ENCODE measurements around the gene GJB2.

GJB2 gene

DNA sequence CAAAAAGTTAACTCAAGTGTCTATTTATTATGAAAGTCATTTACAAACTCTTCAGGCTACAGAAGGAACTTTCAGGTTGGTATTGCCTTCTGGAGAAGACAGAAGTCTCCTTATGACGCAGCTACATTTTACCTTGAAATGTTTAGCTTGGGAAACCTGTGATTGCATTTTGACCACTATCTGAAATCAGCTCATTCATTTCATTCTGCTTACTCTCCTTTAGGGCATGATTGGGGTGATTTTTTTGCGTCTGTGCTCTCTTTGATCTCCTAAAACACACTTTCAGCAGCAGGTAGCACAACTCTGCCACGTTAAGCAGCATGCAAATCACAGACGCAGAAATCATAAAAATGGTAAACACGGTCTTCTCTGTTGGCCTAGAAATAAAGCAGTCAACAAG is 29.8 kb upstream of the GJB2 start:
- peaks cover 20 to 59% of the 10 kb centered on the region in 2 experiments for H3K27me3 ChIP-seq (ENCODE audit: control insufficient read depth in 1 of 2, insufficient read depth in 1 of 2, low read length in 2 of 2)
- no peak overlapping the region for H2BK12ac ChIP-seq (ENCODE audit: low read length in 2 of 2)
- H3K36me3 ChIP-seq (ENCODE audit: control insufficient read depth in 1 of 2, insufficient read depth in 2 of 2, low read depth in 1 of 2, low read length in 2 of 2) = no peaks in the 10 kb centered on the region
- no peak overlapping the region for H3K4me3 ChIP-seq (ENCODE audit: insufficient read depth in 1 of 2, low read depth in 1 of 2, low read length in 2 of 2)
- H3K4me2 ChIP-seq (ENCODE audit: low read length, poor library complexity, severe bottlenecking) = no peak overlapping the region
- WGBS = 78% methylated on average over 4 of the region's 5 CpGs
- no peak overlapping the region for H2AFZ ChIP-seq (ENCODE audit: low read depth, low read length)
- DNase-seq = no peak
- no peak overlapping the region for H3K23ac ChIP-seq (ENCODE audit: low read length in 2 of 2)
- no peak overlapping the region for H3K4ac ChIP-seq (ENCODE audit: low read depth in 1 of 2, low read length in 2 of 2)
- no peak overlapping the region for H3K9ac ChIP-seq (ENCODE audit: low read length)
- H3K27ac ChIP-seq (ENCODE audit: low read length, poor library complexity, severe bottlenecking) = no peak overlapping the region
- no peak overlapping the region for H2BK5ac ChIP-seq (ENCODE audit: low read depth, low read length, poor library complexity, severe bottlenecking)
- no peak overlapping the region for H3K18ac ChIP-seq (ENCODE audit: low read depth in 1 of 2, low read length in 2 of 2)
- no peak overlapping the region for H2AK5ac ChIP-seq (ENCODE audit: low read length, severe bottlenecking)
- H2BK15ac ChIP-seq (ENCODE audit: low read depth, poor library complexity, severe bottlenecking) = no peak overlapping the region
- no peaks in the 10 kb centered on the region for H3K79me1 ChIP-seq (replicated peaks; ENCODE audit: low read length, poor library complexity, severe bottlenecking)
- H3K14ac ChIP-seq (ENCODE audit: low read length in 2 of 2) = no peak overlapping the region
- H3K9me3 ChIP-seq (ENCODE audit: control insufficient read depth, low read length) = no peaks in the 10 kb centered on the region
- H4K8ac ChIP-seq (ENCODE audit: low read length) = no peak overlapping the region
- no peak overlapping the region for H4K91ac ChIP-seq (ENCODE audit: low read length)
- H2BK120ac ChIP-seq (ENCODE audit: low read depth, low read length) = no peak overlapping the region
- no peaks in the 10 kb centered on the region for H3K4me1 ChIP-seq (ENCODE audit: control insufficient read depth, insufficient read depth, low read depth, low read length)

DNA sequence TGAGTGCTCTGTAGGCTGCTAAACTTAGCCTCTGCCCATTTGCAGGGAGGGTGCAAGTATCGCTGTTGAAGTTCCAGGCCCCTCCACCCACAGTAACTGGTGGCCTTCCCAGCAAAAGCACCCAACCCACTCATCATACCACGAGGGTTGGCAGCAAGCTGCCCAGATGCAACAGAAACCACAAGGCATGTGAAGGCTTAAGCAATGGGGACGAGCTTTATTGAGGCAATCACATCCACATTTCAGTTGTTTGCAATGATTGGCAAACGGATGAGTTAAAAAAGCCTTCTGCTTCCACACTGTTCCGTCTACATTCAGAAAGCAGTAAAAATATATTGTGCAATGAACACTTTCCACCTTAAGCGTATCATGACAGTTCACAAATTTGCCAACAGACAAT is 29.0 kb upstream of the GJB2 start:
- Histone ChIP-seq H3K4me3 (ENCODE audit: insufficient read depth in 1 of 2, low read depth in 1 of 2, low read length in 2 of 2) (no peak overlapping the region), H3K9me3 (ENCODE audit: control insufficient read depth, low read length) (no peaks in the 10 kb centered on the region), H3K27me3 (ENCODE audit: control insufficient read depth in 1 of 2, insufficient read depth in 1 of 2, low read length in 2 of 2) (peaks cover 19 to 53% of the 10 kb centered on the region in 2 experiments), H3K9ac (ENCODE audit: low read length) (no peak overlapping the region), H3K4me2 (ENCODE audit: low read length, poor library complexity, severe bottlenecking) (no peak overlapping the region), H2BK120ac (ENCODE audit: low read depth, low read length) (no peak overlapping the region), H2BK15ac (ENCODE audit: low read depth, poor library complexity, severe bottlenecking) (no peak overlapping the region), H3K4me1 (ENCODE audit: control insufficient read depth, insufficient read depth, low read depth, low read length) (no peaks in the 10 kb centered on the region), H3K14ac (ENCODE audit: low read length in 2 of 2) (no peak overlapping the region), H3K27ac (ENCODE audit: low read length, poor library complexity, severe bottlenecking) (no peak overlapping the region), H2BK5ac (ENCODE audit: low read depth, low read length, poor library complexity, severe bottlenecking) (no peak overlapping the region), H3K4ac (ENCODE audit: low read depth in 1 of 2, low read length in 2 of 2) (no peak overlapping the region), H3K79me1 (replicated peaks; ENCODE audit: low read length, poor library complexity, severe bottlenecking) (no peaks in the 10 kb centered on the region), H3K23ac (ENCODE audit: low read length in 2 of 2) (no peak overlapping the region), H2BK12ac (ENCODE audit: low read length in 2 of 2) (no peak overlapping the region), H3K36me3 (ENCODE audit: control insufficient read depth in 1 of 2, insufficient read depth in 2 of 2, low read depth in 1 of 2, low read length in 2 of 2) (no peaks in the 10 kb centered on the region), H2AK5ac (ENCODE audit: low read length, severe bottlenecking) (no peak overlapping the region), H2AFZ (ENCODE audit: low read depth, low read length) (no peak overlapping the region), H3K18ac (ENCODE audit: low read depth in 1 of 2, low read length in 2 of 2) (no peak overlapping the region), H4K8ac (ENCODE audit: low read length) (no peak overlapping the region), H4K91ac (ENCODE audit: low read length) (no peak overlapping the region)
- WGBS = 84% methylated on average over 6 of the region's 6 CpGs
- no peak for DNase-seq

DNA sequence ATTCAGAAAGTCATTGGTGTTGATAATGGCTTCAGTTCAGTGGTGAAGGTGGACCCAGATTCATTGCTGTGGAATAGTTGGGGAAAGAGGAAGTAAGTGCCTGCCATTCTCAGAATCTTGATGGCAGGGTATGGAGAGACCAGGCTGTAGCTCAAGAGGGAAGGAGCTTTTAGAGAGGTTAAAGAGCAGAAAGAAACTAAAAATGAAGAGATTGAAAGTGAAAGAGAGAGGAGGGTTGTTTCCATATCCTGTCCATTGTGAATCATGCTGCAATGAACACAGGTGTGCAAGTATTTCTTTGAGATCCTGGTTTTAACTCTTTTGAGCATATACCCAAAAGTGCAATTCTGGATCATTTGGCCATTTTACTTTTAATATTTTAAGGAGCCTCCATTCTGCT is 26.8 kb upstream of the GJB2 start:
- no peak overlapping the region for H3K14ac ChIP-seq (ENCODE audit: low read length in 2 of 2)
- no peaks in the 10 kb centered on the region for H3K36me3 ChIP-seq (ENCODE audit: control insufficient read depth in 1 of 2, insufficient read depth in 2 of 2, low read depth in 1 of 2, low read length in 2 of 2)
- no peak overlapping the region for H3K4ac ChIP-seq (ENCODE audit: low read depth in 1 of 2, low read length in 2 of 2)
- no peak overlapping the region for H4K8ac ChIP-seq (ENCODE audit: low read length)
- no peak overlapping the region for H2BK12ac ChIP-seq (ENCODE audit: low read length in 2 of 2)
- H3K4me2 ChIP-seq (ENCODE audit: low read length, poor library complexity, severe bottlenecking) = no peak overlapping the region
- no peak overlapping the region for H3K18ac ChIP-seq (ENCODE audit: low read depth in 1 of 2, low read length in 2 of 2)
- no peak for DNase-seq
- no peak overlapping the region for H4K91ac ChIP-seq (ENCODE audit: low read length)
- H3K4me3 ChIP-seq (ENCODE audit: insufficient read depth in 1 of 2, low read depth in 1 of 2, low read length in 2 of 2) = no peak overlapping the region
- no peak overlapping the region for H3K27ac ChIP-seq (ENCODE audit: low read length, poor library complexity, severe bottlenecking)
- H2BK15ac ChIP-seq (ENCODE audit: low read depth, poor library complexity, severe bottlenecking) = no peak overlapping the region
- no peaks in the 10 kb centered on the region for H3K4me1 ChIP-seq (ENCODE audit: control insufficient read depth, insufficient read depth, low read depth, low read length)
- no peak overlapping the region for H2AK5ac ChIP-seq (ENCODE audit: low read length, severe bottlenecking)
- H3K9ac ChIP-seq (ENCODE audit: low read length) = no peak overlapping the region
- H3K79me1 ChIP-seq (replicated peaks; ENCODE audit: low read length, poor library complexity, severe bottlenecking) = no peaks in the 10 kb centered on the region
- H3K23ac ChIP-seq (ENCODE audit: low read length in 2 of 2) = no peak overlapping the region
- H2BK120ac ChIP-seq (ENCODE audit: low read depth, low read length) = no peak overlapping the region
- H2BK5ac ChIP-seq (ENCODE audit: low read depth, low read length, poor library complexity, severe bottlenecking) = no peak overlapping the region
- H3K27me3 ChIP-seq (ENCODE audit: control insufficient read depth in 1 of 2, insufficient read depth in 1 of 2, low read length in 2 of 2) = peaks cover 11 to 53% of the 10 kb centered on the region in 2 experiments
- no peaks in the 10 kb centered on the region for H3K9me3 ChIP-seq (ENCODE audit: control insufficient read depth, low read length)
- H2AFZ ChIP-seq (ENCODE audit: low read depth, low read length) = no peak overlapping the region

GRCh38 chr13:20217168-20217567 is 24.4 kb upstream of the GJB2 start:
- no peak overlapping the region for H2AK5ac ChIP-seq (ENCODE audit: low read length, severe bottlenecking)
- H2BK12ac ChIP-seq (ENCODE audit: low read length in 2 of 2) = no peak overlapping the region
- peaks cover 7% of the 10 kb centered on the region for H3K9me3 ChIP-seq (ENCODE audit: control insufficient read depth, low read length)
- H4K8ac ChIP-seq (ENCODE audit: low read length) = no peak overlapping the region
- no peak overlapping the region for H3K9ac ChIP-seq (ENCODE audit: low read length)
- 98% methylated on average over 2 of the region's 3 CpGs for WGBS
- H3K27ac ChIP-seq (ENCODE audit: low read length, poor library complexity, severe bottlenecking) = no peak overlapping the region
- no peak overlapping the region for H3K4me2 ChIP-seq (ENCODE audit: low read length, poor library complexity, severe bottlenecking)
- H3K4me1 ChIP-seq (ENCODE audit: control insufficient read depth, insufficient read depth, low read depth, low read length) = no peaks in the 10 kb centered on the region
- no peaks in the 10 kb centered on the region for H3K79me1 ChIP-seq (replicated peaks; ENCODE audit: low read length, poor library complexity, severe bottlenecking)
- no peaks in the 10 kb centered on the region for H3K36me3 ChIP-seq (ENCODE audit: control insufficient read depth in 1 of 2, insufficient read depth in 2 of 2, low read depth in 1 of 2, low read length in 2 of 2)
- no peak overlapping the region for H3K4ac ChIP-seq (ENCODE audit: low read depth in 1 of 2, low read length in 2 of 2)
- no peak overlapping the region for H2BK5ac ChIP-seq (ENCODE audit: low read depth, low read length, poor library complexity, severe bottlenecking)
- H2BK15ac ChIP-seq (ENCODE audit: low read depth, poor library complexity, severe bottlenecking) = no peak overlapping the region
- H2AFZ ChIP-seq (ENCODE audit: low read depth, low read length) = no peak overlapping the region
- H3K23ac ChIP-seq (ENCODE audit: low read length in 2 of 2) = no peak overlapping the region
- peaks cover 8 to 42% of the 10 kb centered on the region in 2 experiments for H3K27me3 ChIP-seq (ENCODE audit: control insufficient read depth in 1 of 2, insufficient read depth in 1 of 2, low read length in 2 of 2)
- no peak overlapping the region for H4K91ac ChIP-seq (ENCODE audit: low read length)
- DNase-seq = no peak
- no peak overlapping the region for H2BK120ac ChIP-seq (ENCODE audit: low read depth, low read length)
- no peak overlapping the region for H3K18ac ChIP-seq (ENCODE audit: low read depth in 1 of 2, low read length in 2 of 2)
- H3K14ac ChIP-seq (ENCODE audit: low read length in 2 of 2) = no peak overlapping the region
- no peak overlapping the region for H3K4me3 ChIP-seq (ENCODE audit: insufficient read depth in 1 of 2, low read depth in 1 of 2, low read length in 2 of 2)
